Spleen (tissue), 7 donors: Measurements from ENCODE around the gene PIGV.

Experiments used
- CTCF ChIP-seq, 11 experiments: fragments of 200-600 bp in 7 of 11; fragments of 450-650 bp in 4 of 11; sonication (generic) in 4 of 11; IDR thresholded peaks in 8 of 11; conservative IDR thresholded peaks in 3 of 11; 1 replicate in 7 of 11; 2 replicates in 4 of 11; pipeline versions ENCODE4 v1.4.0 to v1.8.0; 2016 to 2021; ENCODE audit warnings: antibody characterized with exemption in 11 of 11, inconsistent platforms in 4 of 11, mild to moderate bottlenecking in 1 of 11
- POLR2A ChIP-seq, 3 donors: fragments of 450-650 bp; IDR thresholded peaks; one replicate each; pipeline ENCODE4 v1.5.1; 2017; ENCODE audit warnings: antibody characterized with exemption in 3 of 3, mild to moderate bottlenecking in 1 of 3
- POLR2AphosphoS5 ChIP-seq, 3 donors: sonication (generic); formaldehyde crosslinking; IDR thresholded peaks; one replicate each; pipeline ENCODE4 v1.5.1; 2017; ENCODE audit warnings: antibody characterized with exemption in 3 of 3
- donor health status: DM: no; HTN: no; CAD: no; lungs with moderate emphysema.
- donor health status: DM: no; HTN: no; CAD: no.
- donor health status: DM: no; HTN: no; CAD: no.

GRCh38 chr1:26811057-26811456 is 23.3 kb downstream of the PIGV start:
- TF ChIP-seq CTCF (IDR thresholded peaks at IDR 0.05 in 8 of 11, conservative IDR thresholded peaks at IDR 0.05 in 3 of 11) = no peak
- no peak for TF ChIP-seq POLR2AphosphoS5 (IDR thresholded peaks at IDR 0.05)
- no peak for TF ChIP-seq POLR2A (IDR thresholded peaks at IDR 0.05)
